SK-N-SH (cell line): ENCODE results near the gene MYO7A. TPM values are rescaled to one million over a fixed set of nuclear protein-coding genes. Genes with fewer than 3 reads are reported as not detected.

Source experiments
- CTCF ChIA-PET: fragments of 300-600, 350-600 bp; formaldehyde crosslinking; extraction: SDS; loops from one replicate; lab custom pipeline; 2021; lab: Yijun Ruan, JAX
- POLR2A ChIA-PET: fragments of 350-600 bp; sonication (Branson Sonifier 250); formaldehyde crosslinking; extraction: SDS; loops from one replicate; lab custom pipeline; 2020; ENCODE audit warnings: antibody characterized with exemption, inconsistent platforms; lab: Yijun Ruan, JAX
- DNase-seq: peaks from one replicate; pipeline ENCODE4 v3.0.0; 2012
- H2AFZ ChIP-seq: fragments of 200-600 bp; sonication (generic); 2 replicates; pipeline ENCODE4 v1.8.1; 2016; ENCODE audit warnings: antibody characterized with exemption, mild to moderate bottlenecking, low read depth
- H3F3A ChIP-seq: fragments of 200-600 bp; sonication (generic); replicated peaks from 2 replicates; pipeline ENCODE3; 2016; ENCODE audit warnings: antibody characterized with exemption, mild to moderate bottlenecking; ENCODE audit not compliant: insufficient read depth
- H3K27ac ChIP-seq, 2 experiments: fragments of 200-500 bp in 1 of 2; fragments of 200-600 bp in 1 of 2; sonication (Bioruptor generic) in 1 of 2; sonication (generic), shearing (Covaris generic) in 1 of 2; 2 replicates each; pipeline versions ENCODE4 v1.5.1 to v1.6.1; 2014 to 2016; ENCODE audit warnings: low read depth in 2 of 2, inconsistent platforms in 1 of 2, low read length in 1 of 2, mild to moderate bottlenecking in 1 of 2, mixed read lengths in 1 of 2
- H3K27me3 ChIP-seq: fragments of 200-600 bp; sonication (generic), shearing (Covaris generic); 2 replicates; pipeline ENCODE4 v1.6.1; 2016; ENCODE audit warnings: mixed run types; ENCODE audit not compliant: insufficient read depth
- H3K36me3 ChIP-seq, 2 experiments: fragments of 200-500 bp in 1 of 2; fragments of 200-600 bp in 1 of 2; sonication (Bioruptor generic) in 1 of 2; sonication (generic) in 1 of 2; replicated peaks in 1 of 2; 2 replicates each; pipeline versions ENCODE3 to v1.5.1; 2014 to 2016; ENCODE audit warnings: low read length in 1 of 2, mild to moderate bottlenecking in 1 of 2; ENCODE audit not compliant: insufficient read depth in 2 of 2, control insufficient read depth in 1 of 2
- H3K4me1 ChIP-seq, 2 experiments: fragments of 200-500 bp in 1 of 2; fragments of 200-600 bp in 1 of 2; sonication (Bioruptor generic) in 1 of 2; sonication (generic), shearing (Covaris generic) in 1 of 2; 2 replicates each; pipeline versions ENCODE4 v1.5.1 to v1.6.1; 2014 to 2016; ENCODE audit warnings: low read depth in 1 of 2, low read length in 1 of 2, mixed run types in 1 of 2; ENCODE audit not compliant: insufficient read depth in 2 of 2, control insufficient read depth in 1 of 2
- H3K4me2 ChIP-seq: fragments of 200-600 bp; sonication (generic), shearing (Covaris generic); 2 replicates; pipeline ENCODE4 v1.6.1; 2017; ENCODE audit warnings: mixed run types
- H3K4me3 ChIP-seq, 2 experiments: fragments of 200-500 bp in 1 of 2; fragments of 200-600 bp in 1 of 2; sonication (Bioruptor generic) in 1 of 2; sonication (generic), shearing (Covaris generic) in 1 of 2; 2 replicates each; pipeline versions ENCODE4 v1.5.1 to v1.8.1; 2014 to 2016; ENCODE audit warnings: low read depth in 2 of 2, inconsistent platforms in 1 of 2, low read length in 1 of 2, mild to moderate bottlenecking in 1 of 2, mixed read lengths in 1 of 2, moderate library complexity in 1 of 2
- H3K79me2 ChIP-seq: fragments of 200-600 bp; sonication (generic); 2 replicates; pipeline ENCODE4 v1.8.1; 2017; ENCODE audit warnings: mild to moderate bottlenecking; ENCODE audit not compliant: insufficient read depth
- H3K9ac ChIP-seq: fragments of 200-600 bp; sonication (generic); 2 replicates; pipeline ENCODE4 v1.6.1; 2017; ENCODE audit warnings: mixed run types
- H3K9me2 ChIP-seq: fragments of 200-600 bp; sonication (generic); 2 replicates; pipeline ENCODE4 v1.6.1; 2017; ENCODE audit warnings: mixed run types
- H3K9me3 ChIP-seq: fragments of 200-600 bp; sonication (generic); 2 replicates; pipeline ENCODE4 v1.6.1; 2017; ENCODE audit warnings: mixed run types, mild to moderate bottlenecking, moderate library complexity
- H4K20me1 ChIP-seq: fragments of 200-600 bp; sonication (generic); 2 replicates; pipeline ENCODE4 v1.6.1; 2017; ENCODE audit warnings: mild to moderate bottlenecking, mixed run types; ENCODE audit not compliant: insufficient read depth
- CHD2 ChIP-seq: fragments of 150-350 bp; IDR thresholded peaks from 2 replicates; pipeline ENCODE4 v1.6.1; 2018; ENCODE audit warnings: low read length; ENCODE audit not compliant: partially characterized antibody
- ELF1 ChIP-seq: IDR thresholded peaks from 2 replicates; pipeline ENCODE4 v1.4.0; 2012
- EP300 ChIP-seq, 2 experiments: IDR thresholded peaks; 2 replicates each; pipeline versions ENCODE4 v1.4.0 to v1.6.1; 2012; ENCODE audit warnings: borderline replicate concordance in 1 of 2, low read depth in 1 of 2, low read length in 1 of 2
- EZH2phosphoT487 ChIP-seq: fragments of 200-600 bp; sonication (generic); IDR thresholded peaks from 2 replicates; pipeline ENCODE4 v1.6.1; 2017; ENCODE audit warnings: low read depth, mixed run types, mild to moderate bottlenecking, antibody characterized with exemption, moderate library complexity, borderline replicate concordance
- GABPA ChIP-seq: IDR thresholded peaks from 2 replicates; pipeline ENCODE4 v1.4.0; 2012; ENCODE audit warnings: low read depth, mild to moderate bottlenecking
- GATA2 ChIP-seq: sonication (generic); formaldehyde crosslinking; IDR thresholded peaks from 2 replicates; pipeline ENCODE4 v1.5.0; 2020; ENCODE audit warnings: mild to moderate bottlenecking, missing genetic modification reagents
- MXI1 ChIP-seq: IDR thresholded peaks from 2 replicates; pipeline ENCODE4 v1.6.1; 2012; ENCODE audit warnings: mild to moderate bottlenecking, low read depth, low read length, improper control_type of control experiment
- NRF1 ChIP-seq: IDR thresholded peaks from 2 replicates; pipeline ENCODE4 v1.6.1; 2012; ENCODE audit warnings: low read depth, mild to moderate bottlenecking, low read length
- RAD21 ChIP-seq: IDR thresholded peaks from 2 replicates; pipeline ENCODE4 v1.6.1; 2012; ENCODE audit warnings: mild to moderate bottlenecking, low read length
- RFX5 ChIP-seq: IDR thresholded peaks from 2 replicates; pipeline ENCODE4 v1.6.1; 2012; ENCODE audit warnings: mild to moderate bottlenecking, improper control_type of control experiment, low read length
- SMC3 ChIP-seq: IDR thresholded peaks from 2 replicates; pipeline ENCODE4 v1.6.1; 2012; ENCODE audit warnings: low read depth, low read length, improper control_type of control experiment
- TAF1 ChIP-seq: IDR thresholded peaks from 2 replicates; pipeline ENCODE4 v1.6.1; 2012; ENCODE audit warnings: low read depth, mild to moderate bottlenecking, low read length, moderate library complexity, borderline replicate concordance
- TCF12 ChIP-seq: IDR thresholded peaks from 2 replicates; pipeline ENCODE4 v1.4.0; 2012
- TEAD4 ChIP-seq: IDR thresholded peaks from 2 replicates; pipeline ENCODE4 v1.4.0; 2012; ENCODE audit warnings: mild to moderate bottlenecking, borderline replicate concordance; ENCODE audit not compliant: insufficient read depth
- WGBS: methylation state at CpG from one replicate; pipeline ENCODE4 v1.1.6; 2017; ENCODE audit warnings: low lambda C conversion rate; 5-methylcytosine and 5-hydroxymethylcytosine counted together
- polyA plus RNA-seq, 3 experiments: library from polyadenylated mRNA; depleted of rRNA; stranded (reverse); fragments of >200 nt; gene quantifications; 2 replicates each; pipeline ENCODE4 v1.2.3, GENCODE V29; 2012
- TF ChIP-seq, protein P1 (sequence below): IDR thresholded peaks from 2 replicates; pipeline ENCODE4 v1.4.0; 2012; ENCODE audit warnings: low read depth, borderline replicate concordance
- TF ChIP-seq, protein P2 (sequence below): fragments of 200-600 bp; sonication (generic); IDR thresholded peaks from 2 replicates; pipeline ENCODE4 v1.6.1; 2017; ENCODE audit warnings: antibody characterized with exemption, mild to moderate bottlenecking, moderate library complexity
- TF ChIP-seq, protein P3 (sequence below): IDR thresholded peaks from 2 replicates; pipeline ENCODE4; 2012
- TF ChIP-seq, protein P4 (sequence below): IDR thresholded peaks from 2 replicates; pipeline ENCODE4 v1.4.0; 2012; ENCODE audit warnings: low read depth, borderline replicate concordance
- TF ChIP-seq, protein P5 (sequence below): IDR thresholded peaks from 2 replicates; pipeline ENCODE4 v1.6.1; 2012; ENCODE audit warnings: mild to moderate bottlenecking, low read depth, low read length, moderate library complexity

Gene MYO7A
- polyA plus RNA-seq, 1 of the 3 experiments (the other 2 are of a cell fraction): 0.08 TPM

DNA sequence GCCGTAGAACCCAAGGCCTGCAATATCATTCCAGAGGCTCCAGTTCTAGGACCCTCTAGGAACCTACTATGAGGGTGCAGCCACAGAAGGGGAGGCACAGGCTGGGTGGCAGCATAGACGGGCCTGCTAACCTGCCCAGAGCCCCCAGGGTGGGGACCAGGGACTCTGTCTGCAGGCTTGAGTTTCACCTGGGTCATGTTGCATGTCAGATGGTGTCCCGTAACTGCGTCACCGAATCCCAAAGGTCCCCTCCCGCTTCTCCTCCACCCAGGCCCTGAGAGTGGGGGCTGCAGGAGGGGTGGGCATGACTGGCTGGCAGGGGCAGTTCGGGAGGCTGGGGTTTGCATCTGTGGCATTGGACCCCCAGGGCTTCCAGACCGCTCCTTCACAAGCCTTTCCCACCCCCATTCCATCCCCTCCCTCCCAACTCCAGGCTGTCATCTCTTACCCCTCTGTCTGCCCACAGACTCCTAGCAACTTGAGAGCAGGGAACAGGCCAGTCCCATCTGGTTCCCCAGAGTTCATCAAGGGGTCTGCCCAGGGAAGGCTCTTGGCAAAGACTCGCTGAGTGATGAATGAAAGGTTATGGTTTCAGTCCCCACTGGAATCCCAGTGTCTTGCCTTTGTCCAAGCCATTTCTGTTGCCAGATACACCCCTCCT is 16.3 kb downstream of the MYO7A start:
- H3K9ac ChIP-seq: no peak overlapping the region
- CTCF ChIA-PET: interaction anchor here (1.5 to 3.4 kb wide), 2 partner anchors 17 to 43 kb away, joined by 6 to 16 read pairs; partner anchors contain the start of gene MYO7A
- H3K4me1 ChIP-seq: peaks cover 0 to 40% of the 10 kb centered on the region in 2 experiments; a peak in 1 of 4 replicates

More for the DNA sequence above, 16.3 kb downstream of the MYO7A start:
- H2AFZ ChIP-seq: no peak overlapping the region
- POLR2A ChIA-PET: no interaction called here
- no peak overlapping the region for H3K4me3 ChIP-seq
- no peak for TF ChIP-seq SMC3
- TF ChIP-seq RFX5: no peak
- no peak for TF ChIP-seq EZH2phosphoT487
- TF ChIP-seq, protein P1, sequence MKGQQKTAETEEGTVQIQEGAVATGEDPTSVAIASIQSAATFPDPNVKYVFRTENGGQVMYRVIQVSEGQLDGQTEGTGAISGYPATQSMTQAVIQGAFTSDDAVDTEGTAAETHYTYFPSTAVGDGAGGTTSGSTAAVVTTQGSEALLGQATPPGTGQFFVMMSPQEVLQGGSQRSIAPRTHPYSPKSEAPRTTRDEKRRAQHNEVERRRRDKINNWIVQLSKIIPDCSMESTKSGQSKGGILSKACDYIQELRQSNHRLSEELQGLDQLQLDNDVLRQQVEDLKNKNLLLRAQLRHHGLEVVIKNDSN: no peak
- TF ChIP-seq CHD2: no peak
- no peak for TF ChIP-seq EP300 (IDR thresholded peaks at IDR 0.05; ENCODE audit: borderline replicate concordance in 1 of 2, low read depth in 1 of 2, low read length in 1 of 2)
- TF ChIP-seq, protein P2, sequence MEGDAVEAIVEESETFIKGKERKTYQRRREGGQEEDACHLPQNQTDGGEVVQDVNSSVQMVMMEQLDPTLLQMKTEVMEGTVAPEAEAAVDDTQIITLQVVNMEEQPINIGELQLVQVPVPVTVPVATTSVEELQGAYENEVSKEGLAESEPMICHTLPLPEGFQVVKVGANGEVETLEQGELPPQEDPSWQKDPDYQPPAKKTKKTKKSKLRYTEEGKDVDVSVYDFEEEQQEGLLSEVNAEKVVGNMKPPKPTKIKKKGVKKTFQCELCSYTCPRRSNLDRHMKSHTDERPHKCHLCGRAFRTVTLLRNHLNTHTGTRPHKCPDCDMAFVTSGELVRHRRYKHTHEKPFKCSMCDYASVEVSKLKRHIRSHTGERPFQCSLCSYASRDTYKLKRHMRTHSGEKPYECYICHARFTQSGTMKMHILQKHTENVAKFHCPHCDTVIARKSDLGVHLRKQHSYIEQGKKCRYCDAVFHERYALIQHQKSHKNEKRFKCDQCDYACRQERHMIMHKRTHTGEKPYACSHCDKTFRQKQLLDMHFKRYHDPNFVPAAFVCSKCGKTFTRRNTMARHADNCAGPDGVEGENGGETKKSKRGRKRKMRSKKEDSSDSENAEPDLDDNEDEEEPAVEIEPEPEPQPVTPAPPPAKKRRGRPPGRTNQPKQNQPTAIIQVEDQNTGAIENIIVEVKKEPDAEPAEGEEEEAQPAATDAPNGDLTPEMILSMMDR: no peak
- no peak for TF ChIP-seq ELF1
- TF ChIP-seq, protein P3, sequence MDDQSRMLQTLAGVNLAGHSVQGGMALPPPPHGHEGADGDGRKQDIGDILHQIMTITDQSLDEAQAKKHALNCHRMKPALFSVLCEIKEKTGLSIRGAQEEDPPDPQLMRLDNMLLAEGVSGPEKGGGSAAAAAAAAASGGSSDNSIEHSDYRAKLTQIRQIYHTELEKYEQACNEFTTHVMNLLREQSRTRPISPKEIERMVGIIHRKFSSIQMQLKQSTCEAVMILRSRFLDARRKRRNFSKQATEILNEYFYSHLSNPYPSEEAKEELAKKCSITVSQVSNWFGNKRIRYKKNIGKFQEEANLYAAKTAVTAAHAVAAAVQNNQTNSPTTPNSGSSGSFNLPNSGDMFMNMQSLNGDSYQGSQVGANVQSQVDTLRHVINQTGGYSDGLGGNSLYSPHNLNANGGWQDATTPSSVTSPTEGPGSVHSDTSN: no peak
- TF ChIP-seq NRF1: no peak
- TF ChIP-seq, protein P4, sequence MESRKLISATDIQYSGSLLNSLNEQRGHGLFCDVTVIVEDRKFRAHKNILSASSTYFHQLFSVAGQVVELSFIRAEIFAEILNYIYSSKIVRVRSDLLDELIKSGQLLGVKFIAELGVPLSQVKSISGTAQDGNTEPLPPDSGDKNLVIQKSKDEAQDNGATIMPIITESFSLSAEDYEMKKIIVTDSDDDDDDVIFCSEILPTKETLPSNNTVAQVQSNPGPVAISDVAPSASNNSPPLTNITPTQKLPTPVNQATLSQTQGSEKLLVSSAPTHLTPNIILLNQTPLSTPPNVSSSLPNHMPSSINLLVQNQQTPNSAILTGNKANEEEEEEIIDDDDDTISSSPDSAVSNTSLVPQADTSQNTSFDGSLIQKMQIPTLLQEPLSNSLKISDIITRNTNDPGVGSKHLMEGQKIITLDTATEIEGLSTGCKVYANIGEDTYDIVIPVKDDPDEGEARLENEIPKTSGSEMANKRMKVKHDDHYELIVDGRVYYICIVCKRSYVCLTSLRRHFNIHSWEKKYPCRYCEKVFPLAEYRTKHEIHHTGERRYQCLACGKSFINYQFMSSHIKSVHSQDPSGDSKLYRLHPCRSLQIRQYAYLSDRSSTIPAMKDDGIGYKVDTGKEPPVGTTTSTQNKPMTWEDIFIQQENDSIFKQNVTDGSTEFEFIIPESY: no peak
- TF ChIP-seq, protein P5, sequence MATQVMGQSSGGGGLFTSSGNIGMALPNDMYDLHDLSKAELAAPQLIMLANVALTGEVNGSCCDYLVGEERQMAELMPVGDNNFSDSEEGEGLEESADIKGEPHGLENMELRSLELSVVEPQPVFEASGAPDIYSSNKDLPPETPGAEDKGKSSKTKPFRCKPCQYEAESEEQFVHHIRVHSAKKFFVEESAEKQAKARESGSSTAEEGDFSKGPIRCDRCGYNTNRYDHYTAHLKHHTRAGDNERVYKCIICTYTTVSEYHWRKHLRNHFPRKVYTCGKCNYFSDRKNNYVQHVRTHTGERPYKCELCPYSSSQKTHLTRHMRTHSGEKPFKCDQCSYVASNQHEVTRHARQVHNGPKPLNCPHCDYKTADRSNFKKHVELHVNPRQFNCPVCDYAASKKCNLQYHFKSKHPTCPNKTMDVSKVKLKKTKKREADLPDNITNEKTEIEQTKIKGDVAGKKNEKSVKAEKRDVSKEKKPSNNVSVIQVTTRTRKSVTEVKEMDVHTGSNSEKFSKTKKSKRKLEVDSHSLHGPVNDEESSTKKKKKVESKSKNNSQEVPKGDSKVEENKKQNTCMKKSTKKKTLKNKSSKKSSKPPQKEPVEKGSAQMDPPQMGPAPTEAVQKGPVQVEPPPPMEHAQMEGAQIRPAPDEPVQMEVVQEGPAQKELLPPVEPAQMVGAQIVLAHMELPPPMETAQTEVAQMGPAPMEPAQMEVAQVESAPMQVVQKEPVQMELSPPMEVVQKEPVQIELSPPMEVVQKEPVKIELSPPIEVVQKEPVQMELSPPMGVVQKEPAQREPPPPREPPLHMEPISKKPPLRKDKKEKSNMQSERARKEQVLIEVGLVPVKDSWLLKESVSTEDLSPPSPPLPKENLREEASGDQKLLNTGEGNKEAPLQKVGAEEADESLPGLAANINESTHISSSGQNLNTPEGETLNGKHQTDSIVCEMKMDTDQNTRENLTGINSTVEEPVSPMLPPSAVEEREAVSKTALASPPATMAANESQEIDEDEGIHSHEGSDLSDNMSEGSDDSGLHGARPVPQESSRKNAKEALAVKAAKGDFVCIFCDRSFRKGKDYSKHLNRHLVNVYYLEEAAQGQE: no peak
- TF ChIP-seq RAD21: no peak
- TF ChIP-seq TCF12: no peak
- TF ChIP-seq GABPA: no peak
- TF ChIP-seq TAF1: no peak
- TF ChIP-seq TEAD4: no peak
- TF ChIP-seq GATA2 (CRISPR knock-in tag): no peak
- TF ChIP-seq MXI1: no peak
- no peak for DNase-seq
- H4K20me1 ChIP-seq: no peaks in the 10 kb centered on the region
- no peaks in the 10 kb centered on the region for H3K9me2 ChIP-seq
- no peaks in the 10 kb centered on the region for H3K27me3 ChIP-seq
- no peaks in the 10 kb centered on the region for H3K36me3 ChIP-seq
- WGBS: 78% methylated on average over 8 of the region's 9 CpGs
- H3K4me2 ChIP-seq: no peak overlapping the region
- no peak overlapping the region for H3K27ac ChIP-seq
- no peaks in the 10 kb centered on the region for H3K79me2 ChIP-seq
- no peaks in the 10 kb centered on the region for H3K9me3 ChIP-seq
- no peaks in the 10 kb centered on the region for H3F3A ChIP-seq
